ENCODE data around the gene SLC44A2. TPM values are rescaled to one million over a fixed set of nuclear protein-coding genes. Genes with fewer than 3 reads are reported as not detected.

The SLC44A2 gene
- total and polyA plus RNA-seq, 2 experiments from 2014 or later: 43.2 to 65.0 TPM

DNA sequence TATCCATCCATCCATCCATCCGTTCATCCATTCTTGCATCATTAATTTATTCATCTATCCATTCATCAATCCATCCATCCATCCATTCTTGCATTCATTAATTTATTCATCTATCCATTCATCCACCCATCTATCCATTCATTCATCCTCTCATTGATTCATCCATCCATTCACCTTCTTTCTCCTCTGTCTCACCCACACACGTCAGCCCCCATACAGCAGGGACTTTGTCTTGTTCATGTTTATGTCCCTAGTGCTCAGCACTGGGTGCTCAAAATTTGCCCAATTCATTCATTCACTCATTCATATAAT is 37.6 kb upstream of the SLC44A2 start (continued):
- TF ChIP-seq, protein P1, sequence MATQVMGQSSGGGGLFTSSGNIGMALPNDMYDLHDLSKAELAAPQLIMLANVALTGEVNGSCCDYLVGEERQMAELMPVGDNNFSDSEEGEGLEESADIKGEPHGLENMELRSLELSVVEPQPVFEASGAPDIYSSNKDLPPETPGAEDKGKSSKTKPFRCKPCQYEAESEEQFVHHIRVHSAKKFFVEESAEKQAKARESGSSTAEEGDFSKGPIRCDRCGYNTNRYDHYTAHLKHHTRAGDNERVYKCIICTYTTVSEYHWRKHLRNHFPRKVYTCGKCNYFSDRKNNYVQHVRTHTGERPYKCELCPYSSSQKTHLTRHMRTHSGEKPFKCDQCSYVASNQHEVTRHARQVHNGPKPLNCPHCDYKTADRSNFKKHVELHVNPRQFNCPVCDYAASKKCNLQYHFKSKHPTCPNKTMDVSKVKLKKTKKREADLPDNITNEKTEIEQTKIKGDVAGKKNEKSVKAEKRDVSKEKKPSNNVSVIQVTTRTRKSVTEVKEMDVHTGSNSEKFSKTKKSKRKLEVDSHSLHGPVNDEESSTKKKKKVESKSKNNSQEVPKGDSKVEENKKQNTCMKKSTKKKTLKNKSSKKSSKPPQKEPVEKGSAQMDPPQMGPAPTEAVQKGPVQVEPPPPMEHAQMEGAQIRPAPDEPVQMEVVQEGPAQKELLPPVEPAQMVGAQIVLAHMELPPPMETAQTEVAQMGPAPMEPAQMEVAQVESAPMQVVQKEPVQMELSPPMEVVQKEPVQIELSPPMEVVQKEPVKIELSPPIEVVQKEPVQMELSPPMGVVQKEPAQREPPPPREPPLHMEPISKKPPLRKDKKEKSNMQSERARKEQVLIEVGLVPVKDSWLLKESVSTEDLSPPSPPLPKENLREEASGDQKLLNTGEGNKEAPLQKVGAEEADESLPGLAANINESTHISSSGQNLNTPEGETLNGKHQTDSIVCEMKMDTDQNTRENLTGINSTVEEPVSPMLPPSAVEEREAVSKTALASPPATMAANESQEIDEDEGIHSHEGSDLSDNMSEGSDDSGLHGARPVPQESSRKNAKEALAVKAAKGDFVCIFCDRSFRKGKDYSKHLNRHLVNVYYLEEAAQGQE (IDR thresholded peaks at IDR 0.05; ENCODE audit: unreplicated experiment): no peak
- TF ChIP-seq STAT1 (IDR thresholded peaks at IDR 0.05; ENCODE audit: unreplicated experiment) (no peak), ZNF114 (CRISPR knock-in tag; IDR thresholded peaks at IDR 0.05) (no peak), EZH2 (IDR thresholded peaks at IDR 0.05; ENCODE audit: low read depth, unreplicated experiment) (no peak), EZH2phosphoT487 (IDR thresholded peaks at IDR 0.05; ENCODE audit: unreplicated experiment) (no peak), POLR2AphosphoS5 (IDR thresholded peaks at IDR 0.05; ENCODE audit: low read depth) (no peak), ZNF331 (CRISPR knock-in tag; IDR thresholded peaks at IDR 0.05; ENCODE audit: low read depth) (no peak), CREB1 (CRISPR knock-in tag; IDR thresholded peaks at IDR 0.05; ENCODE audit: low read depth) (no peak), NANOG (IDR thresholded peaks at IDR 0.05; ENCODE audit: borderline replicate concordance) (no peak)
- TF ChIP-seq, protein P2, sequence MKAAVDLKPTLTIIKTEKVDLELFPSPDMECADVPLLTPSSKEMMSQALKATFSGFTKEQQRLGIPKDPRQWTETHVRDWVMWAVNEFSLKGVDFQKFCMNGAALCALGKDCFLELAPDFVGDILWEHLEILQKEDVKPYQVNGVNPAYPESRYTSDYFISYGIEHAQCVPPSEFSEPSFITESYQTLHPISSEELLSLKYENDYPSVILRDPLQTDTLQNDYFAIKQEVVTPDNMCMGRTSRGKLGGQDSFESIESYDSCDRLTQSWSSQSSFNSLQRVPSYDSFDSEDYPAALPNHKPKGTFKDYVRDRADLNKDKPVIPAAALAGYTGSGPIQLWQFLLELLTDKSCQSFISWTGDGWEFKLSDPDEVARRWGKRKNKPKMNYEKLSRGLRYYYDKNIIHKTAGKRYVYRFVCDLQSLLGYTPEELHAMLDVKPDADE (IDR thresholded peaks at IDR 0.05): no peak
- TF ChIP-seq, protein P3, sequence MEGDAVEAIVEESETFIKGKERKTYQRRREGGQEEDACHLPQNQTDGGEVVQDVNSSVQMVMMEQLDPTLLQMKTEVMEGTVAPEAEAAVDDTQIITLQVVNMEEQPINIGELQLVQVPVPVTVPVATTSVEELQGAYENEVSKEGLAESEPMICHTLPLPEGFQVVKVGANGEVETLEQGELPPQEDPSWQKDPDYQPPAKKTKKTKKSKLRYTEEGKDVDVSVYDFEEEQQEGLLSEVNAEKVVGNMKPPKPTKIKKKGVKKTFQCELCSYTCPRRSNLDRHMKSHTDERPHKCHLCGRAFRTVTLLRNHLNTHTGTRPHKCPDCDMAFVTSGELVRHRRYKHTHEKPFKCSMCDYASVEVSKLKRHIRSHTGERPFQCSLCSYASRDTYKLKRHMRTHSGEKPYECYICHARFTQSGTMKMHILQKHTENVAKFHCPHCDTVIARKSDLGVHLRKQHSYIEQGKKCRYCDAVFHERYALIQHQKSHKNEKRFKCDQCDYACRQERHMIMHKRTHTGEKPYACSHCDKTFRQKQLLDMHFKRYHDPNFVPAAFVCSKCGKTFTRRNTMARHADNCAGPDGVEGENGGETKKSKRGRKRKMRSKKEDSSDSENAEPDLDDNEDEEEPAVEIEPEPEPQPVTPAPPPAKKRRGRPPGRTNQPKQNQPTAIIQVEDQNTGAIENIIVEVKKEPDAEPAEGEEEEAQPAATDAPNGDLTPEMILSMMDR (conservative IDR thresholded peaks at IDR 0.05; ENCODE audit: low read depth in 2 of 2): no peak

DNA sequence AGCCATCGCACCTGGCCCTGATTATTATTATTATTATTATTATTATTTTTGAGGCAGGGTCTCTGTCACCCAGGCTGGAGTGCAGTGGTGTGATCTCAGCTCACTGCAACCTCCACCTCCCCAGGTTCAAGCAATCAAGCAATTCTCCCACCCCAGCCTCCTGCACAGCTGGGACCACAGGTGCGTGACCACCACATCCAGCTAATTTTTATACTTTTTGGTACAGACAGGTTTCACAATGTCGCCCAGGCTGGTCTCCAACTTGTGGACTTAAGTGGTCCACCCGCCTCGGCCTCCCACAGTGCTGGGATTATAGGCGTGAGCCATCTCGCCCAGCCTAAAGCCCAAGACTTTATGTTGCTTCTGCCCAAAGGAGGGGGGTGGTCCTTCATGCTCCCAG is 32.2 kb upstream of the SLC44A2 start:
- Histone ChIP-seq H3K36me3 (ENCODE audit: insufficient read depth) (no peaks in the 10 kb centered on the region), H3K9me2 (ENCODE audit: insufficient read depth) (no peaks in the 10 kb centered on the region), H3K4me3 (no peak overlapping the region), H3K4me2 (no peak overlapping the region), H3K79me2 (replicated peaks; ENCODE audit: insufficient read depth) (no peaks in the 10 kb centered on the region), H3K4me1 (ENCODE audit: insufficient read depth) (no peaks in the 10 kb centered on the region), H3K27ac (ENCODE audit: low read depth) (no peak overlapping the region), H3K27me3 (ENCODE audit: insufficient read depth) (no peaks in the 10 kb centered on the region), H2AFZ (no peak overlapping the region), H3F3A (replicated peaks; ENCODE audit: low read depth) (no peaks in the 10 kb centered on the region), H4K20me1 (replicated peaks; ENCODE audit: insufficient read depth) (no peaks in the 10 kb centered on the region)
- H3K9me3 Mint-ChIP-seq: no peaks in the 10 kb centered on the region
- H3K4me3 Mint-ChIP-seq: no peak overlapping the region
- no peaks in the 10 kb centered on the region for H3K36me3 Mint-ChIP-seq (ENCODE audit: low read depth)
- H3K27ac Mint-ChIP-seq: no peak overlapping the region
- ATAC-seq: no peak
- peaks cover 14% of the 10 kb centered on the region for H3K27me3 Mint-ChIP-seq (ENCODE audit: insufficient read depth, low read depth, poor library complexity)
- DNase-seq (ENCODE audit: low spot score): no peak
- no peaks in the 10 kb centered on the region for H3K4me1 Mint-ChIP-seq
- TF ChIP-seq, protein P4, sequence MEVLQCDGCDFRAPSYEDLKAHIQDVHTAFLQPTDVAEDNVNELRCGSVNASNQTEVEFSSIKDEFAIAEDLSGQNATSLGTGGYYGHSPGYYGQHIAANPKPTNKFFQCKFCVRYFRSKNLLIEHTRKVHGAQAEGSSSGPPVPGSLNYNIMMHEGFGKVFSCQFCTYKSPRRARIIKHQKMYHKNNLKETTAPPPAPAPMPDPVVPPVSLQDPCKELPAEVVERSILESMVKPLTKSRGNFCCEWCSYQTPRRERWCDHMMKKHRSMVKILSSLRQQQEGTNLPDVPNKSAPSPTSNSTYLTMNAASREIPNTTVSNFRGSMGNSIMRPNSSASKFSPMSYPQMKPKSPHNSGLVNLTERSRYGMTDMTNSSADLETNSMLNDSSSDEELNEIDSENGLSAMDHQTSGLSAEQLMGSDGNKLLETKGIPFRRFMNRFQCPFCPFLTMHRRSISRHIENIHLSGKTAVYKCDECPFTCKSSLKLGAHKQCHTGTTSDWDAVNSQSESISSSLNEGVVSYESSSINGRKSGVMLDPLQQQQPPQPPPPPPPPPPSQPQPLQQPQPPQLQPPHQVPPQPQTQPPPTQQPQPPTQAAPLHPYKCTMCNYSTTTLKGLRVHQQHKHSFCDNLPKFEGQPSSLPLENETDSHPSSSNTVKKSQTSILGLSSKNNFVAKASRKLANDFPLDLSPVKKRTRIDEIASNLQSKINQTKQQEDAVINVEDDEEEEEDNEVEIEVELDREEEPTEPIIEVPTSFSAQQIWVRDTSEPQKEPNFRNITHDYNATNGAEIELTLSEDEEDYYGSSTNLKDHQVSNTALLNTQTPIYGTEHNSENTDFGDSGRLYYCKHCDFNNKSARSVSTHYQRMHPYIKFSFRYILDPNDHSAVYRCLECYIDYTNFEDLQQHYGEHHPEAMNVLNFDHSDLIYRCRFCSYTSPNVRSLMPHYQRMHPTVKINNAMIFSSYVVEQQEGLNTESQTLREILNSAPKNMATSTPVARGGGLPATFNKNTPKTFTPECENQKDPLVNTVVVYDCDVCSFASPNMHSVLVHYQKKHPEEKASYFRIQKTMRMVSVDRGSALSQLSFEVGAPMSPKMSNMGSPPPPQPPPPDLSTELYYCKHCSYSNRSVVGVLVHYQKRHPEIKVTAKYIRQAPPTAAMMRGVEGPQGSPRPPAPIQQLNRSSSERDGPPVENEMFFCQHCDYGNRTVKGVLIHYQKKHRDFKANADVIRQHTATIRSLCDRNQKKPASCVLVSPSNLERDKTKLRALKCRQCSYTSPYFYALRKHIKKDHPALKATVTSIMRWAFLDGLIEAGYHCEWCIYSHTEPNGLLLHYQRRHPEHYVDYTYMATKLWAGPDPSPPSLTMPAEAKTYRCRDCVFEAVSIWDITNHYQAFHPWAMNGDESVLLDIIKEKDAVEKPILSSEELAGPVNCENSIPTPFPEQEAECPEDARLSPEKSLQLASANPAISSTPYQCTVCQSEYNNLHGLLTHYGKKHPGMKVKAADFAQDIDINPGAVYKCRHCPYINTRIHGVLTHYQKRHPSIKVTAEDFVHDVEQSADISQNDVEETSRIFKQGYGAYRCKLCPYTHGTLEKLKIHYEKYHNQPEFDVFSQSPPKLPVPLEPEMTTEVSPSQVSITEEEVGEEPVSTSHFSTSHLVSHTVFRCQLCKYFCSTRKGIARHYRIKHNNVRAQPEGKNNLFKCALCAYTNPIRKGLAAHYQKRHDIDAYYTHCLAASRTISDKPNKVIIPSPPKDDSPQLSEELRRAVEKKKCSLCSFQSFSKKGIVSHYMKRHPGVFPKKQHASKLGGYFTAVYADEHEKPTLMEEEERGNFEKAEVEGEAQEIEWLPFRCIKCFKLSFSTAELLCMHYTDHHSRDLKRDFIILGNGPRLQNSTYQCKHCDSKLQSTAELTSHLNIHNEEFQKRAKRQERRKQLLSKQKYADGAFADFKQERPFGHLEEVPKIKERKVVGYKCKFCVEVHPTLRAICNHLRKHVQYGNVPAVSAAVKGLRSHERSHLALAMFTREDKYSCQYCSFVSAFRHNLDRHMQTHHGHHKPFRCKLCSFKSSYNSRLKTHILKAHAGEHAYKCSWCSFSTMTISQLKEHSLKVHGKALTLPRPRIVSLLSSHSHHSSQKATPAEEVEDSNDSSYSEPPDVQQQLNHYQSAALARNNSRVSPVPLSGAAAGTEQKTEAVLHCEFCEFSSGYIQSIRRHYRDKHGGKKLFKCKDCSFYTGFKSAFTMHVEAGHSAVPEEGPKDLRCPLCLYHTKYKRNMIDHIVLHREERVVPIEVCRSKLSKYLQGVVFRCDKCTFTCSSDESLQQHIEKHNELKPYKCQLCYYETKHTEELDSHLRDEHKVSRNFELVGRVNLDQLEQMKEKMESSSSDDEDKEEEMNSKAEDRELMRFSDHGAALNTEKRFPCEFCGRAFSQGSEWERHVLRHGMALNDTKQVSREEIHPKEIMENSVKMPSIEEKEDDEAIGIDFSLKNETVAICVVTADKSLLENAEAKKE (CRISPR knock-in tag; IDR thresholded peaks at IDR 0.05): no peak
- TF ChIP-seq, protein P2 (IDR thresholded peaks at IDR 0.05): no peak
- TF ChIP-seq POLR2AphosphoS5 (IDR thresholded peaks at IDR 0.05; ENCODE audit: low read depth) (no peak), STAT1 (IDR thresholded peaks at IDR 0.05; ENCODE audit: unreplicated experiment) (no peak)
